Measurements from ENCODE around the gene ASIC2. TPM values are rescaled to one million over a fixed set of nuclear protein-coding genes. Genes with fewer than 3 reads are reported as not detected.

The ASIC2 gene
- total RNA-seq, 3 donors from 2014 or later: 0.15 to 0.16 TPM; not detected in 1

- intact Hi-C loops (cut with DNase I; ENCODE audit: low total_unique reads): no loop called here
- H3K27me3 ChIP-seq: no peaks in the 10 kb centered on the region
- peaks cover 0 to 6% of the 10 kb centered on the region in 2 donors for H3K9me3 ChIP-seq
- TF ChIP-seq POLR2AphosphoS5 (IDR thresholded peaks at IDR 0.05) (no peak), CTCF (IDR thresholded peaks at IDR 0.05) (no peak), POLR2A (IDR thresholded peaks at IDR 0.05) (no peak)
- no peak overlapping the region for H3K27ac ChIP-seq
- no peaks in the 10 kb centered on the region for H3K36me3 ChIP-seq
- DNase-seq (ENCODE audit: low spot score in 2 of 2): no peak
- no peaks in the 10 kb centered on the region for H3K4me1 ChIP-seq
- no peak overlapping the region for H3K4me3 ChIP-seq
Measured at GRCh38 chr17:33105911-33106310, 187.2 kb downstream of the ASIC2 start.

- Histone ChIP-seq H3K9me3 (peaks cover 0 to 1% of the 10 kb centered on the region in 2 donors), H3K36me3 (no peaks in the 10 kb centered on the region), H3K4me1 (no peaks in the 10 kb centered on the region), H3K4me3 (no peak overlapping the region), H3K27ac (no peak overlapping the region), H3K27me3 (no peaks in the 10 kb centered on the region)
- no peak for DNase-seq (ENCODE audit: low spot score in 2 of 2)
- no peak for TF ChIP-seq POLR2AphosphoS5 (IDR thresholded peaks at IDR 0.05)
- TF ChIP-seq POLR2A (IDR thresholded peaks at IDR 0.05): no peak
- no peak for TF ChIP-seq CTCF (IDR thresholded peaks at IDR 0.05)
- intact Hi-C loops (cut with DNase I; ENCODE audit: low total_unique reads): no loop called here
Measured at GRCh38 chr17:33099906-33100305, 193.2 kb downstream of the ASIC2 start.

GRCh38 chr17:33099252-33099651 lies 193.8 kb downstream of the ASIC2 start:
- Histone ChIP-seq H3K9me3 (no peaks in the 10 kb centered on the region), H3K4me1 (no peaks in the 10 kb centered on the region), H3K27me3 (no peaks in the 10 kb centered on the region), H3K4me3 (no peak overlapping the region), H3K36me3 (no peaks in the 10 kb centered on the region), H3K27ac (no peak overlapping the region)
- TF ChIP-seq POLR2AphosphoS5 (IDR thresholded peaks at IDR 0.05) (no peak), CTCF (IDR thresholded peaks at IDR 0.05) (no peak), POLR2A (IDR thresholded peaks at IDR 0.05) (no peak)
- DNase-seq (ENCODE audit: low spot score in 2 of 2): no peak
- intact Hi-C loops (cut with DNase I; ENCODE audit: low total_unique reads): no loop called here

- H3K27ac ChIP-seq: no peak overlapping the region
- intact Hi-C loops (cut with DNase I; ENCODE audit: low total_unique reads): no loop called here
Measured at GRCh38 chr17:33097411-33097810, 195.7 kb downstream of the ASIC2 start.

GRCh38 chr17:33096161-33096560 lies 196.9 kb downstream of the ASIC2 start:
- TF ChIP-seq CTCF (IDR thresholded peaks at IDR 0.05): no peak
- TF ChIP-seq POLR2AphosphoS5 (IDR thresholded peaks at IDR 0.05): no peak
- TF ChIP-seq POLR2A (IDR thresholded peaks at IDR 0.05): no peak
- DNase-seq (ENCODE audit: low spot score in 2 of 2): no peak
- intact Hi-C loops (cut with DNase I; ENCODE audit: low total_unique reads): no loop called here
- Histone ChIP-seq H3K36me3 (no peaks in the 10 kb centered on the region), H3K9me3 (no peaks in the 10 kb centered on the region), H3K27ac (no peak overlapping the region), H3K27me3 (no peaks in the 10 kb centered on the region), H3K4me3 (no peak overlapping the region), H3K4me1 (no peaks in the 10 kb centered on the region)

More at GRCh38 chr17:33097411-33097810, 195.7 kb downstream of the ASIC2 start:
- Histone ChIP-seq H3K4me3 (no peak overlapping the region), H3K36me3 (no peaks in the 10 kb centered on the region), H3K4me1 (no peaks in the 10 kb centered on the region), H3K9me3 (no peaks in the 10 kb centered on the region), H3K27me3 (no peaks in the 10 kb centered on the region)
- TF ChIP-seq CTCF (IDR thresholded peaks at IDR 0.05) (no peak), POLR2AphosphoS5 (IDR thresholded peaks at IDR 0.05) (no peak), POLR2A (IDR thresholded peaks at IDR 0.05) (no peak)
- DNase-seq (ENCODE audit: low spot score in 2 of 2): no peak
